ENCODE measurements around the gene CFAP221. TPM values are rescaled to one million over a fixed set of nuclear protein-coding genes. Genes with fewer than 3 reads are reported as not detected.

CFAP221 gene
- total RNA-seq, 3 donors from 2014 or later, result 0.51 TPM; not detected in 2

DNA sequence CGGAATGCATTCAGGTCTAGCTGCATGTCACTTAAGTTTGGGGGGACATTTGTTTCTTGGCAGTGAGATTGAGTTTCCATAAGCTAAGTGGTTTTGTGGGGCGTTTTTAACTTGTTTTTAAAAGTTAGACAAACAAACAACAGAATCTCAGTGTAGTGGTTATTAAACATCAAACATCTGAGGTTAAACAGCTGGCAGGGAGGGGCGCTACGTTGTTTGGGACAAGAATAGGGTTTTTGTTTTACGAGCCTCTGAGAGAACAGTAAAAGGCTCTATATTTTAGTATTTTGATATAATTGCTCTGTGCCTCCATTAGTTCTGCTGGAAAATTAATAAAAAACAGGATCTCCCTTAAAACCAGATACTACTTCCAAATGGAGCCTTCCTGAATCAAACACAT, 93.1 kb downstream of the CFAP221 start:
- no peaks in the 10 kb centered on the region for H3K9me3 ChIP-seq
- ATAC-seq, result no peak
- DNase-seq, result no peak
- H3K4me1 ChIP-seq (ENCODE audit: low read depth), result no peaks in the 10 kb centered on the region
- H3K4me3 ChIP-seq, result no peak overlapping the region
- intact Hi-C loops (cut with DNase I, micrococcal nuclease), result no loop called here
- H3K36me3 ChIP-seq (ENCODE audit: low read depth), result no peaks in the 10 kb centered on the region
- TF ChIP-seq, protein P1, sequence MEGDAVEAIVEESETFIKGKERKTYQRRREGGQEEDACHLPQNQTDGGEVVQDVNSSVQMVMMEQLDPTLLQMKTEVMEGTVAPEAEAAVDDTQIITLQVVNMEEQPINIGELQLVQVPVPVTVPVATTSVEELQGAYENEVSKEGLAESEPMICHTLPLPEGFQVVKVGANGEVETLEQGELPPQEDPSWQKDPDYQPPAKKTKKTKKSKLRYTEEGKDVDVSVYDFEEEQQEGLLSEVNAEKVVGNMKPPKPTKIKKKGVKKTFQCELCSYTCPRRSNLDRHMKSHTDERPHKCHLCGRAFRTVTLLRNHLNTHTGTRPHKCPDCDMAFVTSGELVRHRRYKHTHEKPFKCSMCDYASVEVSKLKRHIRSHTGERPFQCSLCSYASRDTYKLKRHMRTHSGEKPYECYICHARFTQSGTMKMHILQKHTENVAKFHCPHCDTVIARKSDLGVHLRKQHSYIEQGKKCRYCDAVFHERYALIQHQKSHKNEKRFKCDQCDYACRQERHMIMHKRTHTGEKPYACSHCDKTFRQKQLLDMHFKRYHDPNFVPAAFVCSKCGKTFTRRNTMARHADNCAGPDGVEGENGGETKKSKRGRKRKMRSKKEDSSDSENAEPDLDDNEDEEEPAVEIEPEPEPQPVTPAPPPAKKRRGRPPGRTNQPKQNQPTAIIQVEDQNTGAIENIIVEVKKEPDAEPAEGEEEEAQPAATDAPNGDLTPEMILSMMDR (IDR thresholded peaks at IDR 0.05), result no peak

DNA sequence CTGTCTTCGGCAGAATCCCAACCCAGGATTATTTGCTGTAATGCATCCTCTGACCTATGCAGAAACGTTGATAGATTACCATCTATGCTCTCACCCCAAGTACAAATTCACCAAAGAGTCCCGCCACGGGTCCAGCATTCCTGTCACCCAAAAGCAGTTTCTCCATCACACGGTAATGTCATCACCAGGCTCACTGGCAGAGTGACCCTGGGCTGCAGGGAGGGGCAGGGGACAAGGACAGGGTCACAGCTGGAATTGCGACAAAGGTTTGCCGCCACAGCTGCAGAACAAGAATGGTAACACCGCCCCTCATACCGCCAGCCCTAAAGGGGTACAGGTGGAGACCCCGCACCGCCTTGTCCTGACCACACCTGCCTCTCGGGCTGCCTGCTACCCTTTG, 94.0 kb downstream of the CFAP221 start:
- DNase-seq, result no peak
- H3K4me1 ChIP-seq (ENCODE audit: low read depth), result no peaks in the 10 kb centered on the region
- H3K9me3 ChIP-seq, result no peaks in the 10 kb centered on the region
- H3K36me3 ChIP-seq (ENCODE audit: low read depth), result no peaks in the 10 kb centered on the region
- no peak for ATAC-seq
- intact Hi-C loops (cut with DNase I, micrococcal nuclease), result no loop called here
- H3K4me3 ChIP-seq, result no peak overlapping the region
- TF ChIP-seq, protein P1 (IDR thresholded peaks at IDR 0.05), result no peak

DNA sequence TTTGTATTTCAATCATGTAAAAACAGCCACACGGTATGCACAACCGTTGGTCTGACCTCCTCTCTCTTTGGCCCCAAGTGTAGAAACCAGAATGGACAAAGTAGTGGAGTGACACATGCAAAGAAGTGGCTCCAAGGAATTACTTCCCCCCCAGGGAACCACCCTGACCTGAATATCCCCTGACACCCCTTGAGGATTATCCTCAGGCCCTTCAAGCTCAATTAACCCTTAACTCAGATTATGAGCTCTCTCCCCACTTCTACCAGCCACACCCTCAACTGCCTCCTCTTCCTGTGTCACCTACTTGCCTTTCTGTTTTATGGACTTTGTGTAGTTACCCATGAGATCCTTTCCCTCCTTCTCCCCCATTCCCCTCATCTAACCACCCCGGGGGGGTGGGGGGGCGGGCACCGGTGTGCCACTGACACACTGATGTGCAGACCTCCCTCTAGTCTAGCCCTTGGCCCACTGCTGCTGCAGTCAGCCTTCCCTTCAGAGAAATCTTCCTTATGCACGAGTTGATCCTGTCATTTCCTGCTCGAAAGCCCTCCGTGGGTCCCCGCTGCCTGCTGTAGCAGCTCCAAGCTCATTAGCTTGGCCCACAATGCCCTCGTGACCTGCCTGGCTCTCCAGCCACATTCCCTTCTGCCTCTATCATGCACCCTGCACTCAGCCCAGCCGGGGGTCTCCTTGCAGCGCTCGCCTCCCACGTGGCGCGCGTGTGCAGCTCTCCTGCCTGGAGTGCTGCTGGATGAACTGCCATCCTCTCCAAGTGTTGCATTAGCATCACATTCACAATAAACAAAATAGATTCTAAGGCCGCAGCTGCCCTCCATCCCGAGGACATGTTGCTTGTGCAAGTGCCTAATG, 94.7 kb downstream of the CFAP221 start:
- no peak for DNase-seq
- no peaks in the 10 kb centered on the region for H3K36me3 ChIP-seq (ENCODE audit: low read depth)
- no peak for ATAC-seq

DNA sequence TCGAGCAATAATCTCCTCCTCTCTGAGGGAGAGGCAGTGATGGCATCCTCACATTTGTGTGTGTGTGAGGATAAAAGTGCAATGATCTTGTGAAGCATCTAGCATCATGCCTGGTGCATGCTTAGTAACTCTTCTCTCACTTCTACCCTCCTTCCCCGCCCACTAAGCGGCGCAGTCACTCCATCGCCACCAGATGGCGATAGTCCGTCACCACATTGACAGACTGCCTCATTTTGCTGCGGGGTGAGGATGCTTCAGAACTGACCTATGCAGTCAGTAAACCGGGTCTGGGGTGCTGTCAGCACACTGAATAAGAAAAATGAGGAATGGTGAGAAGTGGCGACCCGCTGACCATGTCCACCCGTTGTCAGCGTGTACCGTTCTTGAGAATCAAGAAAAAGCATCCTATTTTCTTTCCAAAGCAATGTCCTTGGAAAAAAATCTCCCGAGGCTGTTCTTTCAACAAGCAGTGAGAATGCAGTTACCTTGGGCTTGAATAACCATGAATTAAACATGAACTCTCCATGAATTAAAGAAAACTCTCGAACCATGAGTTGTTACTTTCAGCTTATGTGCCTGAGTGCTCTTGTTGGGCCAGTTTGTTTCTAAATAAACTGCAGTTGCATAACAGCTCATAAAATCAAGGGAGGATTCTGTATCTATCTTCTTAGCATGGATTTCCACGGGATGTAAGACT, 97.5 kb downstream of the CFAP221 start:
- TF ChIP-seq, protein P1 (IDR thresholded peaks at IDR 0.05), result peak; percentile 87
- intact Hi-C loops (cut with DNase I, micrococcal nuclease), result no loop called here
- Histone ChIP-seq H3K9me3 (no peaks in the 10 kb centered on the region), H3K4me3 (no peak overlapping the region), H3K4me1 (ENCODE audit: low read depth) (no peaks in the 10 kb centered on the region), H3K36me3 (ENCODE audit: low read depth) (no peaks in the 10 kb centered on the region)
- ATAC-seq (peak; percentile 92), DNase-seq (peak; percentile 66 to 79 (median 78))

More for the DNA sequence above, 94.7 kb downstream of the CFAP221 start:
- Histone ChIP-seq H3K4me1 (ENCODE audit: low read depth) (no peaks in the 10 kb centered on the region), H3K9me3 (no peaks in the 10 kb centered on the region), H3K4me3 (no peak overlapping the region)
- intact Hi-C loops (cut with DNase I, micrococcal nuclease), result no loop called here
- TF ChIP-seq, protein P1 (IDR thresholded peaks at IDR 0.05), result no peak

DNA sequence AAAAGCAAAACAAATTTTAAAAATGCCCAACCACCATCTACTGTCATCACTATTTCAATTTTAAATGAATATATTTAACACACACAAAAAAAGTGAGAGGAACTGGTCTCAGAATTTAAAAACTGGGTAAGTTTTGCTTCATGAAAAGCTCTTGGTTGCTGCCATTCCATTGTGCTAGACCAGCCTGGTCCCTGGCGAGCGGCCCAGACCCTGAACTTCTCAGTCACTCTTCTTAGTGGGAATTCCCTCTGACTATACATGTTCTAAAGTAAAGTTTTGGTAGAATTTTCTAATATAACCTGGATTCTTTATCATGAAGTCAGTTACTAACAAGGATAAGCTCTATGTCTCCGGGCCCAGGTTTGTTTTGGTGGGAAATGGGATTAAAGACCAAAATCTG, 99.9 kb downstream of the CFAP221 start:
- intact Hi-C loops (cut with DNase I, micrococcal nuclease), result no loop called here
- TF ChIP-seq, protein P1 (IDR thresholded peaks at IDR 0.05), result no peak
- ATAC-seq (no peak), DNase-seq (no peak)
- H3K36me3 ChIP-seq (ENCODE audit: low read depth), result no peaks in the 10 kb centered on the region
- H3K4me3 ChIP-seq, result no peak overlapping the region
- no peaks in the 10 kb centered on the region for H3K9me3 ChIP-seq
- H3K4me1 ChIP-seq (ENCODE audit: low read depth), result no peaks in the 10 kb centered on the region
